Measurements from ENCODE around the gene TES. TPM values are rescaled to one million over a fixed set of nuclear protein-coding genes. Genes with fewer than 3 reads are reported as not detected.

Gene TES
- total RNA-seq, 1 experiment from 2014 or later: 207 TPM

DNA sequence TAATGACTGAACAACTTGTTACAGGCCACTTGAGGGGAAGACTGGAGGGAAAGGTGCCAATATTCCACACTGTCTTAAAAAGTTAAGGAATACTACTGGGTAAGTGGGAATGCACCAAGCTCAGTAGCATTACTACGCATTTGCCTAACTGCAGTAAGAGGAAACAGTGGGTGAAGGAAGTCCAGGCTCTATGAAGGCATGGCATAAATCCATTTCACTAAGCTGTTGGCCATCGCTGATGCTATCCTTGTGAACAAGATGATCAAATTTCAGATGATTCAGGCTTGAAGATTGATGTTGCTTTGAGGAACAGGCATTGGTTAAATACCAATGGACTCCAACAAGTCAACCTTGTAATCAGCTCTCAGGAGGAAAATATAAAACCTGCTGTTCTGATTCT, 44.2 kb upstream of the TES start:
- intact Hi-C loops (cut with micrococcal nuclease; ENCODE audit: unreplicated experiment): loop anchor here (5.0 kb wide), 1 partner anchor 506 kb away; the partner anchor contains the start of gene MET
- POLR2A ChIA-PET: no interaction called here

DNA sequence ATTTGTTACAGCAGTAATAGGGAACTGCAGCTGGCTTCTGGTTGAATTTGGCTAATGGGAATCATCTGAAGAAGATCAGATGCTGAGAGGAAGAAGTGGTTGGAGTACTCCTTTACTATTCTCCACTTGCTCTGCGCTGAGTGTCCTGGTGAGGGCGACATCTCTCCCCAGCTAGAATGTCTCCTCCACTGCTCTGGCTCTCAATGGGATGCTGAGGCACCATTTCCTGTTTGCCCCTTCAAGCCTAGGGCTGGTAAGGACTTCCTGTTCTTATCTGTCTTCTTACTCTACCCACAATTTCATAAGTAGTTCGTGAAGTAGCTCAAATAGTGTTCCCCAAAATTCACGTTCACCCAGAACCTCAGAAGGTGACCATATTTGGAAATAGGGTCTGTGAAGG, 43.2 kb upstream of the TES start:
- no peak for DNase-seq
- no peak overlapping the region for H3K27ac Mint-ChIP-seq (ENCODE audit: unreplicated experiment)
- no peak overlapping the region for H3K4me3 ChIP-seq (ENCODE audit: low read depth, low read length)
- H3K36me3 ChIP-seq (ENCODE audit: control insufficient read depth, insufficient read depth, low read length): no peaks in the 10 kb centered on the region
- no peaks in the 10 kb centered on the region for H3K9me3 ChIP-seq
- peaks cover 40% of the 10 kb centered on the region for H3K4me1 ChIP-seq
- no peaks in the 10 kb centered on the region for H3K9me3 Mint-ChIP-seq (ENCODE audit: unreplicated experiment)
- no TSS peak for BruUV-seq (replicated peaks)
- intact Hi-C loops (cut with micrococcal nuclease; ENCODE audit: unreplicated experiment): loop anchor here (5.0 kb wide), 1 partner anchor 505 kb away; the partner anchor contains the start of gene MET
- ChIA-PET CTCF (no interaction called here), POLR2A (no interaction called here)
- H3K27me3 Mint-ChIP-seq (ENCODE audit: insufficient read depth, unreplicated experiment): no peaks in the 10 kb centered on the region
- H3K4me3 Mint-ChIP-seq (ENCODE audit: unreplicated experiment): no peak overlapping the region
- TF ChIP-seq, protein P1, sequence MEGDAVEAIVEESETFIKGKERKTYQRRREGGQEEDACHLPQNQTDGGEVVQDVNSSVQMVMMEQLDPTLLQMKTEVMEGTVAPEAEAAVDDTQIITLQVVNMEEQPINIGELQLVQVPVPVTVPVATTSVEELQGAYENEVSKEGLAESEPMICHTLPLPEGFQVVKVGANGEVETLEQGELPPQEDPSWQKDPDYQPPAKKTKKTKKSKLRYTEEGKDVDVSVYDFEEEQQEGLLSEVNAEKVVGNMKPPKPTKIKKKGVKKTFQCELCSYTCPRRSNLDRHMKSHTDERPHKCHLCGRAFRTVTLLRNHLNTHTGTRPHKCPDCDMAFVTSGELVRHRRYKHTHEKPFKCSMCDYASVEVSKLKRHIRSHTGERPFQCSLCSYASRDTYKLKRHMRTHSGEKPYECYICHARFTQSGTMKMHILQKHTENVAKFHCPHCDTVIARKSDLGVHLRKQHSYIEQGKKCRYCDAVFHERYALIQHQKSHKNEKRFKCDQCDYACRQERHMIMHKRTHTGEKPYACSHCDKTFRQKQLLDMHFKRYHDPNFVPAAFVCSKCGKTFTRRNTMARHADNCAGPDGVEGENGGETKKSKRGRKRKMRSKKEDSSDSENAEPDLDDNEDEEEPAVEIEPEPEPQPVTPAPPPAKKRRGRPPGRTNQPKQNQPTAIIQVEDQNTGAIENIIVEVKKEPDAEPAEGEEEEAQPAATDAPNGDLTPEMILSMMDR (IDR thresholded peaks at IDR 0.05; ENCODE audit: insufficient read depth in 1 of 2, low read depth in 1 of 2, low read length in 1 of 2, severe bottlenecking in 1 of 2, unreplicated experiment in 1 of 2): no peak
- H3K27me3 ChIP-seq (replicated peaks; ENCODE audit: control insufficient read depth, insufficient read depth, low read length): no peaks in the 10 kb centered on the region
- H3K4me1 Mint-ChIP-seq (ENCODE audit: low read depth, unreplicated experiment): peaks cover 42% of the 10 kb centered on the region
- no peaks in the 10 kb centered on the region for H3K36me3 Mint-ChIP-seq (ENCODE audit: insufficient read depth, unreplicated experiment)

More for the DNA sequence above, 44.2 kb upstream of the TES start:
- H3K27me3 ChIP-seq (replicated peaks; ENCODE audit: control insufficient read depth, insufficient read depth, low read length): no peaks in the 10 kb centered on the region
- H3K4me3 ChIP-seq (ENCODE audit: low read depth, low read length): no peak overlapping the region
- no TSS peak for BruUV-seq (replicated peaks)
- TF ChIP-seq, protein P1 (IDR thresholded peaks at IDR 0.05; ENCODE audit: insufficient read depth in 1 of 2, low read depth in 1 of 2, low read length in 1 of 2, severe bottlenecking in 1 of 2, unreplicated experiment in 1 of 2): no peak
- Mint-ChIP-seq H3K27ac (ENCODE audit: unreplicated experiment) (no peak overlapping the region), H3K36me3 (ENCODE audit: insufficient read depth, unreplicated experiment) (no peaks in the 10 kb centered on the region), H3K27me3 (ENCODE audit: insufficient read depth, unreplicated experiment) (no peaks in the 10 kb centered on the region), H3K4me1 (ENCODE audit: low read depth, unreplicated experiment) (peaks cover 44% of the 10 kb centered on the region), H3K9me3 (ENCODE audit: unreplicated experiment) (no peaks in the 10 kb centered on the region), H3K4me3 (ENCODE audit: unreplicated experiment) (no peak overlapping the region)
- CTCF ChIA-PET: no interaction called here
- peaks cover 48% of the 10 kb centered on the region for H3K4me1 ChIP-seq
- DNase-seq: no peak
- H3K9me3 ChIP-seq: no peaks in the 10 kb centered on the region
- no peaks in the 10 kb centered on the region for H3K36me3 ChIP-seq (ENCODE audit: control insufficient read depth, insufficient read depth, low read length)

DNA sequence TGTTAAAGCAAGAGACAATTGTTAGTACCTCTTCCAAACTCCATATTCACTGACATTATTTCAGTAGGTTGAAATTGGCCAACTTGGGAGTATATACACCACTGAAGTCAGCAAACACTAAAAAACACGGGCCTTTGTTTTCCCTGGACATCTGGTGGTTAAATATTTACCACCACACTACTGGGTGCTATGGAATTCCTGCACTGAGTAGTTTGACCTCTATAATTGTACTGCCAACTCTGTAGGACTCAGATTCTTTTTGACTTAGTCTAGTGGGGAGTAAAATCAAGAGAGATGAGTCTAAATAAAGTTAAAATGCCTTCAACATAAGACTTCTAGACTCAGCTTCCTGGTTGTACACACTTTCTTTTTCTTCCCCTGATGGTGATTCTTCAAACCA, 41.3 kb upstream of the TES start:
- TF ChIP-seq, protein P1 (IDR thresholded peaks at IDR 0.05; ENCODE audit: insufficient read depth in 1 of 2, low read depth in 1 of 2, low read length in 1 of 2, severe bottlenecking in 1 of 2, unreplicated experiment in 1 of 2): no peak
- Mint-ChIP-seq H3K4me1 (ENCODE audit: low read depth, unreplicated experiment) (peaks cover 38% of the 10 kb centered on the region), H3K9me3 (ENCODE audit: unreplicated experiment) (no peaks in the 10 kb centered on the region), H3K4me3 (ENCODE audit: unreplicated experiment) (peak overlapping the region; percentile 20), H3K27me3 (ENCODE audit: insufficient read depth, unreplicated experiment) (no peaks in the 10 kb centered on the region), H3K36me3 (ENCODE audit: insufficient read depth, unreplicated experiment) (no peaks in the 10 kb centered on the region), H3K27ac (ENCODE audit: unreplicated experiment) (no peak overlapping the region)
- DNase-seq: peak in 1 of 2 experiments; percentile 63
- CTCF ChIA-PET: no interaction called here
- Histone ChIP-seq H3K4me1 (peaks cover 44% of the 10 kb centered on the region), H3K36me3 (ENCODE audit: control insufficient read depth, insufficient read depth, low read length) (no peaks in the 10 kb centered on the region), H3K9me3 (no peaks in the 10 kb centered on the region), H3K27me3 (replicated peaks; ENCODE audit: control insufficient read depth, insufficient read depth, low read length) (no peaks in the 10 kb centered on the region), H3K4me3 (ENCODE audit: low read depth, low read length) (no peak overlapping the region)
- POLR2A ChIA-PET: no interaction called here
- BruUV-seq (replicated peaks): no TSS peak
- intact Hi-C loops (cut with micrococcal nuclease; ENCODE audit: unreplicated experiment): loop anchor here (1.0 to 5.0 kb wide), 3 partner anchors 8 to 503 kb away; partner anchors contain the start of gene MET
